Activated CD4-positive, alpha-beta memory T cell treated with anti-CD3 and anti-CD28 coated beads, Interleukin-2, amount 10 ng/mL, durations not matched to agents 7 days and 5 days (primary cell): ENCODE measurements around the gene CYP26B1. TPM values are rescaled to one million over a fixed set of nuclear protein-coding genes. Genes with fewer than 3 reads are reported as not detected.

Source experiments
- CTCF ChIA-PET: fragments of 350-600 bp; sonication (Branson Sonifier 250); formaldehyde crosslinking; loops from one replicate; lab custom pipeline; 2021; ENCODE audit warnings: antibody characterized with exemption, inconsistent platforms; lab: Charles Lee
- POLR2A ChIA-PET: fragments of 350-600 bp; sonication (Branson Sonifier 250); formaldehyde crosslinking; loops from one replicate; lab custom pipeline; 2021; ENCODE audit warnings: antibody characterized with exemption; lab: Charles Lee
- DNase-seq: peaks from one replicate; pipeline ENCODE4 v3.0.0-alpha.2; 2020
- H3K27ac Mint-ChIP-seq: one replicate; pipeline ENCODE4 v1.8.0; 2021; ENCODE audit warnings: mild to moderate bottlenecking, mixed read lengths
- H3K27me3 Mint-ChIP-seq: one replicate; pipeline ENCODE4 v1.8.0; 2021; ENCODE audit warnings: mixed read lengths
- H3K36me3 Mint-ChIP-seq: one replicate; pipeline ENCODE4 v1.8.0; 2021; ENCODE audit warnings: low read depth, mixed read lengths
- H3K4me1 Mint-ChIP-seq: one replicate; pipeline ENCODE4 v1.8.0; 2021; ENCODE audit warnings: mixed read lengths
- H3K4me3 Mint-ChIP-seq: one replicate; pipeline ENCODE4 v1.8.0; 2021; ENCODE audit warnings: mild to moderate bottlenecking, mixed read lengths
- H3K9me3 Mint-ChIP-seq: one replicate; pipeline ENCODE4 v1.8.0; 2021; ENCODE audit warnings: mixed read lengths
- total RNA-seq, 2 experiments: library from RNA; stranded (reverse); gene quantifications; one replicate each; pipeline ENCODE4 v1.2.3, GENCODE V29; 2021

The CYP26B1 gene
- total RNA-seq, 2 experiments from 2014 or later = not detected

DNA sequence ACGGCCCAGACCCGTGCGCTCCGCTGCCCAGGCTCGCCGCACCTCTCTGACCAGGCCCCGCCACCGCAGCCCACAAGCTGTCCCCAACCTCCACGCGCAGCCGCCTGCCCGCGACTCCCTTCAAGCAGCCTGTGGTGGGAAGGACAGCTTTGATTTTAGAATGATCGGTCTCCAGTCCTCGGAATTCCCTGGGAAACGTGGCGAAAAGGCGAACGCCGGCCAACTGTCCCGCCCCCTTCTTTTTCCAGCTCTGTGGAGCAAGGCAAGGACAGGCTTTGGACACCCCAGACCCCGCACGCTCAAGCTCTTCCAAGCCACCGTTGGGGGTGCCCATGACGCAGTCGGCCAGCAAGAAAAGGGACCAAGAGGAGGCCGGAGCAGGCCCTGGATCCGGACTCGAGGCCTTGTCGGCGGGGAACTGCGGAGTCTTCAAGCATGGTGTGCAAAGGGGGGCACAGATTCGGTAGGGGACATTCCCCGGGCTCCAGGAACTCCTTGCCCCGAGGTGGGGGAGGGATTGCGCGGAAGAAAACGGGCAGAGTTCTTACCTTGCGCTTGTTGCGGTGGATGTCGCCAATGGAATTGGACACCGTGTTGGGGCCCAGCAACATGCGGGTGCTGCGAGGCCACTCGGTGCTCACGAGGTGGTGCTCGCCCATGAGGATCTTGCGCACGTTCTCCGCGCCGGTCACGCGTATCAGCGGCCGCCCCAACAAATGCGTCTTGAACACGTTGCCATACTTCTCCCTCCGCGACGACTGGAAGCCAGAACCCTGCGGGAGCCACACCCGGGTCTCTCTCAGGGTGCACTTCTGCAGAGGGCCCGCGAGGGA is 4.0 kb downstream of the CYP26B1 start:
- Mint-ChIP-seq H3K27ac (no peak overlapping the region), H3K4me1 (peaks cover 19% of the 10 kb centered on the region), H3K9me3 (no peaks in the 10 kb centered on the region), H3K36me3 (peaks cover 6% of the 10 kb centered on the region), H3K27me3 (peaks cover 43% of the 10 kb centered on the region), H3K4me3 (no peak overlapping the region)
- CTCF ChIA-PET = no interaction called here
- DNase-seq = peak; percentile 11
- POLR2A ChIA-PET = no interaction called here

DNA sequence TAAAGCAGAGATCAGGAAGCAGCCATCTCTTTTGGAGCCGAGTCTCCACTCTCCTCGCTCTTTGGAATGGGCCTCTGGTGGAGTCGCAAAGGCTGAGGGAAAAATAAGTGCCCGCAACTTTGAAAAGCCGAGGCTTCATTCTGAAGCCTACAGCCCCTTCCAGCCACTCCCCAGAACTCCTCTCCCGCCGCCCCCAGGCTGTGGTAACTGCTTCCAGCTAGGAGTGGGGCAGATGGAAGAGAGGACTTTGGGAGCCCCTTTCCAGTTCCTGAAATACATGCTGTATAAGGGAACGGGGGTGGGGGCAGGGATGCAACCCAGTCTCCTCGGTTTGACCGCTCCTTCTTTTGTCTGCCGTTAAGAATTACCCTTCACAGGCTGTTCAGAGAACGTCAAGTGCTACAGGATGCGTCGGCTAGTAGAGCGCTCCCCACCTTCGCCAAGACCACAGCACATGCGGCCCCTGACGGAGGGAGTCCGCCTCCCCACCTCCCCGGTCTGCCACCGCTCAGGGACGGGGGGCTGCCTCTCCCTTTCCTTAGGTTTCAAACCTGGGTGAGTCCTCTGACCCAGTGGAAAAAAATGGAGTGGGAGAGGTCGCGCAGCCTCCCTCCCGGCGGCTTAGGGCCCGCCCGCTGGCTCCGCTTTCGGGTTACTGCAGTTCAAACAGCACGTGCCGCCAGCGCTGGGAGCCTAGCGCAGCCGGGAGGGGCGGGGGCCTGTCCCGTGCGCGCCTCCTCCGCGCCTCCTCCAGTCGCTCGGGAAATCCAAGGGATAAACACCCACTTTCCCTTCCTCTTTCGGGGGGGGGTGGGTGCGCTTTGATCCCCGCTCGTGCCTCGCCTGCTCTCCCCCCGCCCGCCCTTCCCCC is 4.9 kb downstream of the CYP26B1 start:
- DNase-seq = peak; percentile 12
- Mint-ChIP-seq H3K36me3 (peaks cover 6% of the 10 kb centered on the region), H3K9me3 (no peaks in the 10 kb centered on the region), H3K4me3 (no peak overlapping the region), H3K4me1 (peaks cover 13% of the 10 kb centered on the region), H3K27ac (no peak overlapping the region), H3K27me3 (peaks cover 37% of the 10 kb centered on the region)
- ChIA-PET CTCF (no interaction called here), POLR2A (no interaction called here)

DNA sequence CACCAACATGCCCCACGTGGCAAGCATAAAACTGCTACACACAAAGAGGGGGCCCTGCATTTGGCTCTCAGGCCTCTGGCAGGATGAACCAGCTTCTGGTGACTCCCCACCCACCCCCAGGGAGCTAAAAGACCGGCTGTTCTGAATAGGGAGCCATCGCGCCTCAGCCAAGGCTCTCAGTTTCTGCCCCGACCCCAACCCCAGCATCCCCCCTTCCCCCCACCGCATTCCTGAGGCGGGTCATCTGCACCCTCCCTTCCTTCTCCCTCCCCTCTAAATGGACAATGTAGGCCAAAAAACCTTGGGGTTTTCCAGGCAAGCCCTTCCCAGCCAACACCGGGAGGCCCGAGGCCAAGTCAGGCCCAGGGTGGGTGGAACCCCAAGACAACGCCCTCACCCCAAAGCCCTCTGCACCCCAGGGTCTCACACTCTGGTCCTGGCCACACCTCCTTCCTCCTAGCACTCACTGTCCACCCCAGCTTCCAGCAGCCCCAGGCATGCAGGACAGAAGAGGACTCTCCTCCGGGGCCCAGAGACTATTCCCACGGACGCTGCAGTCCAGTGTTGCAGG is 5.7 kb downstream of the CYP26B1 start:
- Mint-ChIP-seq H3K4me3 (no peak overlapping the region), H3K9me3 (no peaks in the 10 kb centered on the region), H3K4me1 (peaks cover 12% of the 10 kb centered on the region), H3K27me3 (peaks cover 34% of the 10 kb centered on the region), H3K36me3 (peaks cover 6% of the 10 kb centered on the region), H3K27ac (no peak overlapping the region)
- ChIA-PET POLR2A (no interaction called here), CTCF (no interaction called here)
- DNase-seq = peak; percentile 13

DNA sequence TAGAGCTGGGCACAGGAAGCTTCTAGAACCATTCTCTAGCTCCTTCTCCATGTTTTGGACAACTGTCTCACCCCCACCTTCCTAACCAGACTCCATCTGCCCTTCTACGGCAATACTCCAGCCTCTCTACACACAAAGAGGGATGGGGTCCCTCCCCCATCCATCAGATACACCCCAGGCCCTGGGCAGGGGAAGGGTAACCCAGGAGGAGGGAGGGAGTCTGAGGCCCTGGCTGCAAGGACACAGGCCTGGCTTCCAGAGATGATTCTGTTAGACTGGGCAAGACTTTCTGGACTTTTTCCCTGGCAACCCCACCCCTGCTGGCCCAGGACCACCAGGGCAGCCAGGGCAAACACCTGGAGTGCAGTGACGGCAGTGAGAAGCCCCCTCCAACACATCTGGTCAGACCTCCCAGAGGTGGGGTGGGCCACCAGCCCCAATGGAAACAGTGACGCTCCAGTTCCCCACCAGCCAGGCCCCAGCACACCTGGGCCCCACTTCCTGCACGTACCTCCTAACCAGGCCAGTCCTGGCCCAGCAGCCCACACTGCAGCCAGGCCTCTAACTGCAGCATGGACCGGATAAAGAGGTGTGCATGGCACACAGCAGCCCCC is 6.5 kb downstream of the CYP26B1 start:
- no peak for DNase-seq
- no peaks in the 10 kb centered on the region for H3K9me3 Mint-ChIP-seq
- H3K27me3 Mint-ChIP-seq = peaks cover 26% of the 10 kb centered on the region
- ChIA-PET POLR2A (no interaction called here), CTCF (no interaction called here)
- H3K27ac Mint-ChIP-seq = no peak overlapping the region
- H3K4me3 Mint-ChIP-seq = no peak overlapping the region
- peaks cover 7% of the 10 kb centered on the region for H3K4me1 Mint-ChIP-seq
- H3K36me3 Mint-ChIP-seq = no peaks in the 10 kb centered on the region

DNA sequence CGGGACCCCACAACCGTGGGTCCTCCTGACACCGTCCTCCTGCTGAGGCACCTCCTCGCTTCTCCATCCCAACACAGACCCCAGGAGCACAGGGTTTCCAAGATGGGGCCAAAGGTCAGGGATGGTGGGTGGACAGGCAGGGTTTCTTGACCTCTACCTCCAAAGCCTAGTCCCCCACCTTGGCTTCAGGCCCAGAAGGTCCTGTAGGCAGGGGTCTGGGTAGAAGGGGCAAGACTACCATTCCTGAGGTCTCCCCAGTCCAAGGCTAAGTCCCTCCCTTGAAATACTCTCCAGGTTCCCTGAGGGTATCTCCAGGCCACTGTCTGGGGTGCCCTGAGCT is 7.1 kb downstream of the CYP26B1 start:
- CTCF ChIA-PET = no interaction called here
- H3K36me3 Mint-ChIP-seq = no peaks in the 10 kb centered on the region
- POLR2A ChIA-PET = no interaction called here
- H3K4me1 Mint-ChIP-seq = peaks cover 4% of the 10 kb centered on the region
- no peak overlapping the region for H3K4me3 Mint-ChIP-seq
- peaks cover 20% of the 10 kb centered on the region for H3K27me3 Mint-ChIP-seq
- no peak for DNase-seq
- no peaks in the 10 kb centered on the region for H3K9me3 Mint-ChIP-seq
- no peak overlapping the region for H3K27ac Mint-ChIP-seq

DNA sequence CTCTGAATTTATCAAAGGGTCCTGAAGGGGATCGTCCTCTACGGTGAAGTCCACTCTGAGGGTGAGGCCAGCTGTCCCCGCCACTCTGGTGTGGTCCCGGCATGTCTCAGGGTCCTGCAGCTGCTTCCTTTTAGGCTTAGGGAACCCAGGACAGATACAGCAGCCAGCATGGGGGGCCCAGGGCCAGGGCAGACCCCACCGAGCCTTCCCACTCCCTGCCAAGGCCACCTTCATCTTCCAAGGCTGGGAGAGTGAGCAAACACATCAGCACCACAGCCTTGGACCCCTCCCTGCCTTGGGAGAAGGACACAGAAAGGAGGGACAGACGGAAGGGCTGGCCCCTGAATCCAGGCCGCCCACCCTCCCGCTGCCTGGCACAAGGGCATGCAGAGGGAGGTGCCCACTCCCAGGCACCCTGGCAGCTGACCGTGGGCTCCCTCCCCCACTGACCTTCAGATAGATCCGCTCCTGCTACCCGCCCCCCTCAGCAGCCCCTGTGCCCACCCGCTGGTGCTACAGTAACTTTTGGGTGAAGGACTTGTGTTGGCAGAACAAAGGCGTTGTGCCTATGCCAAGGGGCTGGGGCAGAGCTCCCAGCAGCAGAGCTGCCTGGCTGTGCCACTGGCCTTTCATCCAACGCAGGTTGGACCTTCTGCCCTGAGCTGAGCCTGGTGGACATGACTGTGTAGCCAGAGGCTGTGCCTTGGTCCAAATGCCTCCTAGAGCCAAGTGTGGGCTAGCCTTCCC is 7.6 kb downstream of the CYP26B1 start:
- Mint-ChIP-seq H3K4me1 (peaks cover 1% of the 10 kb centered on the region), H3K9me3 (no peaks in the 10 kb centered on the region), H3K4me3 (no peak overlapping the region), H3K36me3 (no peaks in the 10 kb centered on the region), H3K27me3 (peaks cover 16% of the 10 kb centered on the region), H3K27ac (no peak overlapping the region)
- ChIA-PET CTCF (no interaction called here), POLR2A (no interaction called here)
- no peak for DNase-seq

DNA sequence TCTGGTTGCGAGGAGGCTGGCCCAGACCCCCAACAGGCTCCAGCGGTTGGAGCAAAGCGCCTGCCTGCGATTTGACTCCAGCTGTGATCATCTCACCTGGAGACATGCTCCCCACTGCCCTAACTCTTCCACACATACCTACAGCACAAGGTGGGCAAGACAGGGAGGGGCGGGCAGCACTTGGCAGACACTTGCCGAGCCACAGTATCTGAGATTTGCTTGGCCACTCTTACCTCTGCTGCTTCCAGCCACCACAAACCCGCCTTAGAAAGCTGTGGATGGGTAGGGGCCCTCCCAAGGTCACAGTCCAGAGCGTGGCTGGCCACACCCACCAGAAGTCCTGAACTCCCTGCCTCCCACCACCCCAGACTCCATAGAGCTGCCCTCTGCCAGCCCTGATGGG is 8.2 kb downstream of the CYP26B1 start:
- Mint-ChIP-seq H3K27me3 (peaks cover 15% of the 10 kb centered on the region), H3K36me3 (no peaks in the 10 kb centered on the region), H3K9me3 (no peaks in the 10 kb centered on the region), H3K27ac (no peak overlapping the region), H3K4me1 (no peaks in the 10 kb centered on the region), H3K4me3 (no peak overlapping the region)
- ChIA-PET CTCF (no interaction called here), POLR2A (no interaction called here)
- no peak for DNase-seq

DNA sequence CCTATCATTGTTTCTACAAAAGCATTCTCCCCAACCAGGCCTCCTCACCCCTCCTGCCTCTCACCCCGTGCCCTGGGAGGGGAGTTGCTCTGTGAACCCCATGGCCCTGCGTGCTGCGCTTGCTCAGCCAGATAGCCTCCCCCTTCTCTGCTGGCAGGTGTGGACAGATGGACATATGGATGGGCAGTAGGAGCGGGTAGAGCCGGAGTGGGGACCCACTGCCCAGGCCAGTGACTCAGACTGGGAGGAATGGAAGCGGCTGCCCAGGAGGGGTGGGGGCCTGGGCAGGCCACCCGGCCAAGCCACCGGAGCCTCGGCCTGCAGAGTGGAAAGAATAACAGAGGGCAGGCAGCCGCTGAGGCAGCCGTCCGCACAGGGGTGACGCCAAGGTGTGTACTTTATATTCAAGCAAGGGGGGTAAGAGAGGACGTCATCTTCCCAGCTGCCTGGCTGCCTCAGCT is 8.7 kb downstream of the CYP26B1 start:
- H3K4me1 Mint-ChIP-seq = no peaks in the 10 kb centered on the region
- no peaks in the 10 kb centered on the region for H3K9me3 Mint-ChIP-seq
- no peaks in the 10 kb centered on the region for H3K36me3 Mint-ChIP-seq
- POLR2A ChIA-PET = no interaction called here
- CTCF ChIA-PET = no interaction called here
- no peak overlapping the region for H3K4me3 Mint-ChIP-seq
- DNase-seq = no peak
- H3K27ac Mint-ChIP-seq = no peak overlapping the region
- peaks cover 12% of the 10 kb centered on the region for H3K27me3 Mint-ChIP-seq

DNA sequence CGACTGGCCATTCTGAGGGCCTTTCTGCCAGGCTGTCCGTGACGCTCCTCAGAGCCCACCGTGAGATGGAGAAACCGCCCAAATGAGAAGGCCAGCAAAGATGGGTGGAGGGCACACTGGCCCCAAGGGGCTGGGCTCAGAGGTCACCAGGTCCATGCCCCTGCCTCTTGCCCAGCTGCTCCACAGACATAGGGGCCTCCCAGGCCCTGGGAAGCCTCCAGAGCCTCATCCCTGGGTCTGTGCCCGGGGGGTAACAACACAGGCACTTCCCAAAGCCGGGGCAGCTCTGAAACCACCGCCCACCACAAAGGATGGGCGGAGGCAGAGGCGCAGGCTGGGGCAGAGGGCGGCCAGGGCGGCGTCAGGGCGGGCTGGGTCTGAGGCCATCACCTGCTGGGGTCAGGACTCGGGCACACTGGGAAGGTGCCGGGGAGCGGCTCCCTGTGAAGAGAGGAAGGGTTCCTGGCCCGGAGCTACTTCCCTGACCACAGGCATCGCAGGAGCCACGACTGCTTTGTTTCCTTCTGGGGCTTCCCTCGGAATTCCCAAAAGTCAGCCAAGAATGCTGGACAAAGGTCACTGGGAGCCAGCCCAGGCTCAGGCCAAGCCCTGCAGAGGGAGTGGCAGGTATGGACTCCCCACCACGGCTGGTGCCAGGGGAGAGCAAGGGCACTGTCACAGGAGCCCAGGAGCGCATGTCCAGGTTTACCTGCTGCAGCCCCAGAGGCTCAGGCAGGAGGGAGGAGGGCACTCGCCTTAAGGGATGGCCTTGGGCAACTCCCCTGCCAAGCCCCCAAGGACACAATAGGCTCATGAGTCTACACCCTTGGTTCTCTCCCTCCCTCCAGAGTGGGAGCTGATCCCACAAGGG is 9.4 kb downstream of the CYP26B1 start:
- CTCF ChIA-PET = interaction anchor here (1.1 kb wide), 1 partner anchor 12 kb away, joined by 5 read pairs; no protein-coding TSS in a partner anchor

DNA sequence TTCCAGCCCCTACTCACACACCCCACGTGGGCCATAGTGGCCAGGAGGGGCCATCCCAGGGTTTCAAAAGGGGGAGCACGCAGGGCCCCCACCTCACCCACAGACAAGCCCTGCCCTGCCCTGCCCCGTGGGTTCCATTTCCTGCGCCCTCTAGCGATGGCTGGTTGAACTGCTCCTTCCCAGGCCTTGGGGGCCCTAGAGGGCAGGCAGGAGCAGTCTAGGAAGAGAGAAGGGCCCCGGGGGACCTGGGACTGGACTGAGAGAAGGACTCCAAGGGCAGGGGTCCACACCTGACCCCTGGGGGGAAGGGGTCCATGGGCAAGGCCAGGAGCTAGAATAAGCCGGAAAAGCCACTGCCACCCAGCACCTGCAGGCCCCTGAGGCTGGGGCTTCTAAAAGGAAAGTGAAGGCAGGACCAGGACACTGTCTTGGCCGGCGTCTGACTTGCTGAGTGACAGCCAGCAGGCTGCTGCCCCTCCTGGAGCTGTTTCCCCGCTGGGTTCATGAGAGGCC is 10.1 kb downstream of the CYP26B1 start:
- no peaks in the 10 kb centered on the region for H3K36me3 Mint-ChIP-seq
- H3K27ac Mint-ChIP-seq = no peak overlapping the region
- ChIA-PET CTCF (interaction anchor here (1.1 kb wide), 1 partner anchor 13 kb away, joined by 5 read pairs; no protein-coding TSS in a partner anchor), POLR2A (no interaction called here)
- H3K9me3 Mint-ChIP-seq = no peaks in the 10 kb centered on the region
- H3K4me1 Mint-ChIP-seq = no peaks in the 10 kb centered on the region
- no peak overlapping the region for H3K4me3 Mint-ChIP-seq
- peak; percentile 57 for DNase-seq
- peaks cover 3% of the 10 kb centered on the region for H3K27me3 Mint-ChIP-seq

More for the DNA sequence above, 9.4 kb downstream of the CYP26B1 start:
- DNase-seq = no peak
- H3K4me1 Mint-ChIP-seq = no peaks in the 10 kb centered on the region
- H3K9me3 Mint-ChIP-seq = no peaks in the 10 kb centered on the region
- H3K4me3 Mint-ChIP-seq = no peak overlapping the region
- POLR2A ChIA-PET = no interaction called here
- peaks cover 5% of the 10 kb centered on the region for H3K27me3 Mint-ChIP-seq
- no peaks in the 10 kb centered on the region for H3K36me3 Mint-ChIP-seq
- H3K27ac Mint-ChIP-seq = no peak overlapping the region

DNA sequence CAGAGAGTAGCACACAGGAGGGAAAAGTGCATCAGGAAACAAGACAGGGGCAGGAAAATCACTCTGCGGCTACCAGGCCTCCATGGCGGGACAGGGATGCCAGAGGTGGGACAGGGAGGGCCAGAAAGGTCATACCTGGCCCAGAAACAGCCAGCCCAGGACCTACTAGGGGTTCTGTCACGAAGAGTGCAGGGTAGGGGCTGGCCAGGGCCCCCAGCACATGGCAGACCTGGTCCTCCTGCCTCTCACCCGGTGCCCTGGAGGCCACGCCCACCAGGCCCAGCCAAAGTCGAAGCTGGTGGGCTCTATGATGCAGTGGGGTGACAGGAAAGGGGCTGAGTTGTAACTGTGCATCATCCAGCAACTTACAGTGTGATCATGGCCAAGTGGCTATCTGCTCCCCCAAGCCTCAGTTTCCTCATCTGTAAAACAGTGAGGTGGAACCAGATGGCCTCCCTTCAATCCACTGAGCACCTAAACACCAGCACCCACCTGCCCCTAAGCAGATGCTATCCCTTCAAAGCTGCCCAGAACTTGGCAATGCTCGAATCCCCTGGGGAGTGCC is 10.6 kb downstream of the CYP26B1 start:
- CTCF ChIA-PET = no interaction called here

More for the DNA sequence above, 10.6 kb downstream of the CYP26B1 start:
- Mint-ChIP-seq H3K36me3 (no peaks in the 10 kb centered on the region), H3K27ac (no peak overlapping the region), H3K9me3 (no peaks in the 10 kb centered on the region), H3K27me3 (no peaks in the 10 kb centered on the region), H3K4me1 (no peaks in the 10 kb centered on the region), H3K4me3 (no peak overlapping the region)
- POLR2A ChIA-PET = no interaction called here
- no peak for DNase-seq
